CD4-positive, alpha-beta T cell treated with Interferon alpha-2 for 1 hour (primary cell): ENCODE results near the gene FAM83E.
A peak's percentile ranks its signal among the peaks of the same experiment; 100 is the strongest.
"Not testable (repeated sequence)": the region's sequence is repeated elsewhere in the genome, so short reads cannot be mapped to it uniquely, and the experiment has no call there.

Experiments
- DNase-seq, 2 donors: peaks; one replicate each; pipeline ENCODE4 v3.0.0-alpha.2; 2020 to 2022

Gene FAM83E

DNA sequence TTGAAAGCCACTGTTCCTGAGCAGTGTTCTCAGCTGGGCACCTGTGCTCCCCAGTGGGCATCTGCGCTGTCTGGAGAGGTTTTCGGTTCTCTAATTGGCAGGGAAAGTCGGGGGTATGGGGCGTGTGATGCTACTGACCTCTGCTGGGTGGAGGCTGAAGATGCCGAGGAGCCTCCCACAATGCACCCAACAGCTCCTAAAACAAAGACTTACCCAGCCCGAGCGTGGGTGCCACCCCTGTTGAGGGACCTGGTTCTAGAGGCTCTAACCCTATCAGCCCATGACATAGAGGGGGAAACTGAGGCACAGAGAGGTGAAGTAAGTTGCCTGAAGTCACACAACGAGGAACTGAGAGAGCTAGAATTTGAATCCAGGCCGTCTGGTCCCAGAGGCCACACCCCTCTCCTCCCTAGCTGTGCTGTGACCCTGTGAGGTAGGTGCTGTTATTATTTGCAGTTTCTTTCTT is 6.0 kb downstream of the FAM83E start:
- DNase-seq = peak; percentile 68 to 76

DNA sequence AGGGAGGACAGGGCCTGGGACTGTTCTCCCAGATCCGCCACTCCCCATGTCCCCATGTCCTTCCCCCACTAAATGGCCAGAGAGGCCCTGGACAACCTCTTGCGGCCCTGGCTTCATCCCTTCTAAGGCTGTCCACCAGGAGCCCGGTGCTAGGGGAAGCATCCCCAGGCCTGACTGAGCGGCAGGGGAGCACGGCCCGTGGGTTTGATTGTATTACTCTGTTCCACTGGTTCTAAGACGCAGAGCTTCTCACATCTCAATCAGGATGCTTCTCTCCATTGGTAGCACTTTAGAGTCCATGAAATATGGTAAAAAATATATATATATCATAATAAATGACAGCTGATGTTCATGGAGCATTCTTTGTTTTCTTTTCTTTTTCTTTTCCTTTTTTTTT is 7.5 kb downstream of the FAM83E start:
- DNase-seq = no peak

DNA sequence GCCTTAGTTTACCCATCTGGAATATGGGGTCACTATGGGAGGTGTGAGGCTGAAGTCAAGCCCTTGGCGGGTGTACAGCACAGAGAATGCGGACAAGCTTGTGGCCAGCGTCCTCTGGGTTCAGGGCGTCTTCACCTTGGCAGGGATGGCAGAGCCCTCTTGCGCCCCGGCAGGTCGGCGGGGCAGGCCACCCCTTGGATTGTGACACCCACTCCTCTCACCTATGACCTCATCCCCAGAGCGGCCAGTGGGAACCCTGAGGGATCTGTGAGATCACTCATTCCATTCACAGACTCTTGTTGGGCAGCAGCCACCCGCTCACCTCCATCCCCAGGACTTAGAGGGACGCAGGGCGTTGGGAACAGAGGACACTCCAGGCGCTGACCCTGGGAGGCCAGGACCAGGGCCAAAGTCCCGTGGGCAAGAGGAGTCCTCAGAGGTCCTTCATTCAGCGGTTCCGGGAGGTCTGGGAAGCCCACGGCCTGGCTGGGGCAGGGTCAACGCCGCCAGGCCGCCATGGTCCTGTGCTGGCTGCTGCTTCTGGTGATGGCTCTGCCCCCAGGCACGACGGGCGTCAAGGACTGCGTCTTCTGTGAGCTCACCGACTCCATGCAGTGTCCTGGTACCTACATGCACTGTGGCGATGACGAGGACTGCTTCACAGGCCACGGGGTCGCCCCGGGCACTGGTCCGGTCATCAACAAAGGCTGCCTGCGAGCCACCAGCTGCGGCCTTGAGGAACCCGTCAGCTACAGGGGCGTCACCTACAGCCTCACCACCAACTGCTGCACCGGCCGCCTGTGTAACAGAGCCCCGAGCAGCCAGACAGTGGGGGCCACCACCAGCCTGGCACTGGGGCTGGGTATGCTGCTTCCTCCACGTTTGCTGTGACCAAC is 8.2 kb downstream of the FAM83E start, which contains the start of gene SPACA4:
Gene SPACA4, plus strand, starts transcription at position 280 of the 896 bp plus-strand sequence. Its CDS starts 237 bp downstream, at position 517.
- DNase-seq = no peak

DNA sequence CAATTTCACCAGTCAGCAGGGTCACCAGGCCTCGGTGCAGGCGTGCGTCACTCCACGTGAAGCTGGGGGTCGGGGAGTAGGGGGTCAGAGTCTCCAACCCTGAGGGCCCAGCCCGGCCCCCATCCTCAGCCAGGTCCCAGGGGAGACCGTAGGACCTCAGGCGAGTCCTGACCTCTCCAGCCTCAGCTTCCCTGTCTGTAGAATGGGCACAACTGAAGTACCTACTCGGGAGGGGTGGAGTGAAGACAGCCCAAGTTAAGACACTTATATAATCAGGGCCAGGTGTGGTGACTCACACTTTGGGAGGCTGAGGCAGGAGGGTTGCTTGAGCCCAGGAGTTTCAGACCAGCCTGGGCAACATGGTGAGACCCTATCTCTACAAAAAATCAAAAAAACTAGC is 11.0 kb downstream of the FAM83E start:
- no peak for DNase-seq

DNA sequence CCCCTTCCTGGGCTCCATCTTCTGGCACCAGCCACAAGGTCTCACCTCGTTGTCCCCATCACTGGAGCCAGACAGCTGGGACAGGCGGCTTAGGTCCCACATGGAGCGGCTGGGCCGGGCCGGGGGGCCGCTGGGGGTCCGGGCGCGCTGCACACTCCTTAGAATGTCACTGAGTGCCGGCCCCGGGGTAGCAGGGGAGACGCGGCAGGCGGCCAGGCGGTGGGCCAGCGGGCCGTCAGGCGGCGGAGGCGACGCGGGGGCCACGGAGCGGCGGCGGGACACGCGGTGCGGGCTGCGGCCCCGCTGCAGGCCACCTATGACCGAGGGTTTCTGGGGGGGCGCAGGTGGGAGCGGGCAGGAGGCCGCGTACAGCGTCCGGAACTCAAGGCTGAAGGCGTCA is 11.4 kb downstream of the FAM83E start:
- no peak for DNase-seq

DNA sequence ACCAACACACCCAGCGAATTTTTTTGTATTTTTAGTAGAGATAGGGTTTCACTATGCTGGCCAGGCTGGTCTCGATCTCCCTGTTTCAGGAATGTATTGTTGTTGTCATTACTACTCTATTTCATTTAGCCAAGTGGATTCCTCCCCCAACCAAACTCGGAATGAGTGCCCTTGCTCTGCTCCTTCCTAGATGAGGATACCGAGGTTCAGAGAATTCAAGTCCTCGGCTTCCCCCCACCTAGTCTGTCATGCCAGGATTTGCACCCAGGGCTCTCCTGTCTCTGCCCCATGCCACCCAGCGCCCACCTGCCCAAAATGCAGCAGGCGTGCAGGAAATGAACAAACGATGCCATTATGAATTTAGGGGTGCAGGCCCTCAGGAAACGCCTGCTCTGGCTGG is 11.9 kb downstream of the FAM83E start:
- no peak for DNase-seq

DNA sequence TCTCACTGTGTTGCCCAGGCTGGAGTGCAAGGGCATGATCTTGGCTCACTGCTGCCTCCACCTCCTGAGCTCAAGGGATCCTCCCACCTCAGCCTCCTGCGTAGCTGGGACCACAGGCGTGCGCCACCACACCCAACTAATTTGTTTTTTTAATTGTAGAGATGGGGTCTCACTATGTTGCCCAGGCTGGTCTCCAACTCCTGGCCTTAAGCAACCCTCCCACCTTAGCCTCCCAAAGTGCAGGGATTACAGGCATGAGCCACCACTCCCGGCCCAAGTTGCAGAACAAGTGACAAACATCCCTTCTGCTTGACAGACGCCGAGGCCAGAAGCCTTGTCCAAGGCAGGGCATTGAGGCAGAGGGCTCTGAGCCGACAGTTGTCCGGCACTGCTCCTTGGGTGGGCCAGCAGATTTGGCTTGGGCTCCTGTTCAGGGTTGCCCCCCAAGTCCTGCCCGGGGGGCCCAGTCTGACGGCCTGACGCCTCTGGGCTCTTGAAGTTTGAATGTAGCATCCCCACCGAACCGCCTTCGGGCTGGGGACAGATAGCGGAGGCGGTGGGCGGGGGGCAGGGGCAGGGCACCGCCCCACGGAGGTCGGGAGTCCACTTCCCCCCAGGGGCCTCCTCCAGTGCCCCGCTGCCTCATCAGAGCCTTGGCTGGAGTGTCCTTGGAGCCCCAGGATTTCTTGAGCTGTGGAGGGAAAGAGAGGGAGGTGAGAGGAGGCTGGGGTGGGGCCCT is 14.0 kb downstream of the FAM83E start:
- DNase-seq = no peak

DNA sequence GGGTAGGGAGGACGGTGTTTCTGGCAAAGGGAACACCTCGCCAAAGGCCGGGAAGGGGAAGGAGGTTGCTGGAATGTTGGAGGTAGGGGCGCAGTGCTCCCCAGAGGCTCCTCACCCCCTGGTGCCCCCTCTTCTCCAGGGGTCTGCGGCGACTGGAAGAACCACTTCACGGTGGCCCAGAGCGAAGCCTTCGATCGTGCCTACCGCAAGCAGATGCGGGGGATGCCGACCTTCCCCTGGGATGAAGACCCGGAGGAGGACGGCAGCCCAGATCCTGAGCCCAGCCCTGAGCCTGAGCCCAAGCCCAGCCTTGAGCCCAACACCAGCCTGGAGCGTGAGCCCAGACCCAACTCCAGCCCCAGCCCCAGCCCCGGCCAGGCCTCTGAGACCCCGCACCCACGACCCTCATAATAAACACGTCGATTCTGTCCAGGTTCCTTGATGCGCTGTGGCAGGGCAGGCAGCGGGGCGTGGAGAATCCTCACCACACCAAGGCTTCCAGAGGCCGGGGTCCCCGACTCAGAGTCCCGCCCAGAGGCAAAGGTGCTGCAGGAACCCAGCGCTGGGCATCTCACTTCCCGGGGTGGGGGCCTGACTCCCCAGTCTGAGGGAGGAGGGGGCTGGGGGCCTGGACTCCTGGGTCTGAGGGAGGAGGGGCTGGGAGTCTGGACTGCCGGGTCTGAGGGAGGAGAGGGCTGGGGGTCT is 15.7 kb downstream of the FAM83E start:
- DNase-seq = no peak

DNA sequence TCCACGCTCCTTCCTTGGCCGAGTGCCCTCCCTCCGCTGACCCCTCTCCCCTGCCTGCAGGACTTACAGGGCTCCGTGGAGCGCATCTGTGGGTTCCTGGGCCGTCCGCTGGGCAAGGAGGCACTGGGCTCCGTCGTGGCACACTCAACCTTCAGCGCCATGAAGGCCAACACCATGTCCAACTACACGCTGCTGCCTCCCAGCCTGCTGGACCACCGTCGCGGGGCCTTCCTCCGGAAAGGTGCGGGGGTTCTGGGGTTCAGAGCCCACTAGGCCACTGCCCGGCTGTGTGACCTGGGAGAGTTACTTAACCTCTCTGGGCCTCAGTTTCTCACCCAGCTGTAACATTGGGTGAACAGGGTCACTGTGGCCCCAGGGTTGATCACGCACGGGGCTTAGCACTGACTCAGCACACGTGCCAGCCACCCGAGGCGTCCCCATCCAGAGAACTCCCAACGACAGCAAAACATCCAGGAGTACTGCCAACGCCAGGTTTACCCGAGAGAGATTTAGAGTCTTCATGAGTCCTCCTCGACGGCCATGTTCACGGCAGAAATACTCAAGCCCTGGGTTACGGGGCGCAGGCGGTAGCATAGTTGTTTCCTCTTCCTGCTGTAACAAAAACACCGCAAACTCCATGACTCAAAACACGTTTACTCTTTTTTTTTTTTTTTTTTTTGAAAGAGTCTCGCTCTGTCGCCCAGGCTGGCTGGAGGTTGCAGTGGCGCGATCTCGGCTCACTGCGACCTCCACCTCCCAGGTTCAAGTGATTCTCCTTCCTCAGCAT is 18.0 kb downstream of the FAM83E start:
- peak; percentile 33 to 68 for DNase-seq

DNA sequence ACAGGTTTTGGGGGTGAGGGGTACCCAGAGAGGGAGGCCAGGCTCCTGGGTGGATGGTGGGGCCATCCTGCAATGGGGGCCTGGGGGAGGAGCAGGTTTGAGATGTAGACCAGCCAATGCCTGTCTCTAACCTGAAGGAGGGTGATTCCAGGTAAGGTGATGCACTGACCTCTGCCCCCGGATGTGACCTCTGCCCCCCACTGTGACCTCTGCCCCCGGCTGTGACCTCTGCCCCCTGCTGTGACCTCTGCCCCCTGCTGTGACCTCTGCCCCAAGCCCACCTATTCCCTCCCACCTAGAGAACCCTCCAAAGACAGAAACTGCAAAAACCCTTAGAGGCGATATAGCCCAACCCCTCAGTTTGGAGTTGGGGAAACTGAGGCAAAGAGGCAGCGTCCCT is 18.6 kb downstream of the FAM83E start:
- DNase-seq = no peak

DNA sequence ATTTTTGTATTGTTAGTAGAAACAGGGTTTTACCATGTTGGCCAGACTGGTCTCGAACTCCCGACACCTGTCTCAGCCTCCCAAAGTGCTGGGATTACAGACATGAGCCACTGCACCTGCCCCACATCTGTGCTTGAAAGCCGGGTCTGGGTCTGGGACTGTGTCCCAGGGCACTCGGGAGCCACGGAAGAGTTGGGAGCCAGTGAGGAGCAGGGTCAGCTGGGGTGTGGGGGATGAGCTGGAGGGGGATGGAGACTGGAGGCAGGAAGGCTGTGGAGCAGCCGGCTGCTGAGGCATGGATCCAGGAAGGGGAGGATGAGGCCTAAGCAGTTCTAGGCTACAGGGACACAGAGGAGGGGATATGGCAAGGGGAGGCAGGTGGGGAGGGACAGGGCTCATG is 19.0 kb downstream of the FAM83E start:
- DNase-seq = no peak

DNA sequence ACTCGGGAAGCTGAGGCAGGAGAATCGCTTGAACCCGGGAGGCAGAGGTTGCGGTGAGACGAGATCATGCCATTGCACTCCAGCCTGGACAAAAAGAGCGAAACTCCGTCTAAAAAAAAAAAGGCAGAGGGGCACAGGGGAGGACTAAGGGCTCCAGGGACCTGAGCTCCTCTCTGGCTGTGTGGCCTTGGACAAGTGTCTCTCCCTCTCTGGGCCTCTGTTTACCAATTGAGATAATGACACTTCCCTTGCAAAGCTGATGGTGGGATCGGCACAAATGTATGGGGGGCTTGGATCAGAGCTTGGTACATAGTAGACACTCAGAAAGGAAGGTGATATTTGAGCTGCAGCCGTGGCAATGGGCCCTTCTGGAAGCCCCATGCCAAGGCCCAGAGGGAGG is 19.7 kb downstream of the FAM83E start:
- no peak for DNase-seq

DNA sequence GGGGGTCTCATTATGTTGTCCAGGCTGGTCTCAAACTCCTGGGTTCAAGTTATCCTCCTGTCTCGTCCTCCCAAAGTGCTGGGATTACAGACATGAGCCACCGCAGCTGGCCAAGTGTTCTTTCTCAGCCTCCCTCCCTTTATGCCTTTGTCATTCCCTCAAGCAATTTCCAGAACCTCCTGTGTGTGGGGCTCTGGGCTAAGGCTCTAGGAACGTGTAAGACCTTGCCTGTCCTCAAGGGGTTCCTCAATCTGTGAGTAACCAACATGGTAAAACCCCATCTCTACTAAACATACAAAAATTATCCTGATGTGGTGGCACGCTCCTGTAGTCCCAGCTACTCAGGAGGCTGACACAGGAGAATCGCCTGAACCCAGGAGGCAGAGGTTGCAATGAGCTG is 23.9 kb downstream of the FAM83E start:
- no peak for DNase-seq

DNA sequence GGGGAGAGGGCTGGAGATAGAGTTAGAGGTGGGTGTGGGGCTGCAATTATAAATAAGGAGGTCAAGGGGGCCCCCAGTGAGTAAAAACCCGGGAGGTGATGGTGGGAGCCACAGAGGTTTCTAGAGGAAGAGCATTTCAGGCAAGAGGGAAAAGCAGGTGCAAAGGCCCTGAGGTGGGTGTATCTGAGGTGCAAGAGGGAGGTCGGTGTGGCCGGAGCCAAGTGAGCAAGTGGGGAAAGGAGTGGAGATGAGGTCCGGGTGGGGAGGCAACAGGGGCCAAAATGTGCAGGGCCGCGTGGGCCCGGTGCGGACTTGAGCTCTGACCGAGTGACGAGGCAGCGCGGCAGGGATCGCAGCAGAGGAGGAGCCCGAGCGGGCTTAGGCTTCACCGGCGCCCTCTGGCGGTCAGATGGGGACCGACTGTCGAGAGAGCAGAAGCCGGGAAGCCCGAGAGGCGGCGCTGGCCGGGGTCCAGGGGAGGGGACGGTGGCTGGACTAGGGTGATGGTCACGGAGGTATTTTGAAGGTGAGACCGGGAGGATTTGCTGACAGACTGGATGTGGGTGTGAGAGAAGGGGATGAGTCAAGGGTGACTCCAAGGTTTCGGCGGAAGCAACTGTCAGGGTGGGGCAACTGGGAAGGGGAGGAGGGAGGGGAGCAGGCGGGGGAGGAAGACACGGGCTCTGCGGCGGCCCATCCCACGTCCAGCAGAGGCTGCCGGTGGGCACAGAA is 26.0 kb downstream of the FAM83E start:
- peak; percentile 81 to 87 for DNase-seq

DNA sequence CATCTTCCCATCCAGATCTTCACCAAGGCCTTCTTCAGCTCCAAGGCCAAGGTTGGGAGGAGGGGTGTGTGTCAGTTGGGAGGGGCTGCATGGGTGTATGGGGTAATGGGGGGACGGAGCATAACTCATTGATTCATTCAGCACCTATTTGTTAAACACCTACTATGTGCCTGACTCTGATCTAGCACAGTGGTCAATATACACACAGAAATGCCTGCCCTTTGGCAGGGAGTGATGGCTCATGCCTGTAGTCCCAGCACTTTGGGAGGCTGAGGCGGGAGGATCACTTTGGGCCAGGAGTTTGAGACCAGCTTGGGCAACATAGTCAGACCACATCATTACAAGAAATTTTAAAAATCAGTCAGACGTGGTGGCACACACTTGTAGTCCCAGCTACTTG is 27.5 kb downstream of the FAM83E start:
- DNase-seq = no peak

DNA sequence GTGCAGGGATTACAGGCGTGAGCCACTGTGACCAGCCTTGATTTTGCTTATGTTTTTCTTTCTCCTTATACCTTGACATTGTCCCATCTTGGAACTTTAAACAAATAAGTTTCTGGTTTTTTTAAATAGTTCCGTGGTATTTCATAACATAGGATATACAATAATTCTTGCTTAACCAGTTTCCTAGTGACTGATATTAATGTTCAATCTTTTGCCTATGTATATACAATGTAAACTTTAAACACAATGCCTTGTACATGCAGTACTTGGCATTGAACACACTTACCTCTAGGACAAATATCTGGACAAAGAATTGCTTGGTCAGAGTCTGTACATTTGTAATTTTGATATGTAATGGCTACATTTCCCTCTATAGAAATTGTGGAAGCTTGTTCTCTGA is 32.7 kb downstream of the FAM83E start:
- no peak for DNase-seq

DNA sequence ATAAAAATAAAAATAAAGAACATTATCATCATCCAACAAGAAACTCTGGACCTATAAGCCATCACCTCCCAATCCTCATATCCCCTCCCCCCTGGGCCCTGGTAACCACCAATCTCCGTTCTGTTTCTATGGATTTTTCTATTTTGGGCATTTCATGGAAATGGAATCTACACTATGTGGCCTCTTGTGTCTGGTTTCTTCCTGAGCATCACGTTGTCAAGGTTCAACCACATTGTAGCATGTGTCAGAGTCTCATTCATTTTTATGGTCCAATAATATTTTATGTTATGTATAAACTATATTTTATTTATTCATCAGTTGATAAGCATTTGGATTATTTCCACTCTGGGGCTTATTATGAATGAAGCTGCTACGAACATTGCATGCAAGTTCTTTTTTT is 36.0 kb downstream of the FAM83E start:
- no peak for DNase-seq

DNA sequence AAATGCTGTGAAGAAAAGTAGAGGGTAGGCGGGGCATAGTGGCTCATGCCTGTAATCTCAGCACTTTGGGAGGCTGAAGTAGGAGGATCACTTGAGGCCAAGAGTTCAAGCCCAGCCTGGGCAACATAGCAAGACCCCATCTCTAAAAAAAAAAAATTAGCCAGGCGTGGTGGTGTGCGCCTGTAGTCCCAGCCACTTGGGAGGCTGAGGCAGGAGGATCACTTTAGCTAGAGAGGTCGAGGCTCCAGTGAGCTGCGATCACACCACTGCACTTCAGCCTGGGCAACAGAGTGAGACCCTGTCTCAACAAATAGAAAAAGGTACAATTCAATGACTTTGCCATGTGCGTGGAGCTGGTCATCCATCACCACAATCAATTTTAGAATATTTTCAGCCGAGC is 37.0 kb downstream of the FAM83E start:
- DNase-seq = not testable (repeated sequence)

DNA sequence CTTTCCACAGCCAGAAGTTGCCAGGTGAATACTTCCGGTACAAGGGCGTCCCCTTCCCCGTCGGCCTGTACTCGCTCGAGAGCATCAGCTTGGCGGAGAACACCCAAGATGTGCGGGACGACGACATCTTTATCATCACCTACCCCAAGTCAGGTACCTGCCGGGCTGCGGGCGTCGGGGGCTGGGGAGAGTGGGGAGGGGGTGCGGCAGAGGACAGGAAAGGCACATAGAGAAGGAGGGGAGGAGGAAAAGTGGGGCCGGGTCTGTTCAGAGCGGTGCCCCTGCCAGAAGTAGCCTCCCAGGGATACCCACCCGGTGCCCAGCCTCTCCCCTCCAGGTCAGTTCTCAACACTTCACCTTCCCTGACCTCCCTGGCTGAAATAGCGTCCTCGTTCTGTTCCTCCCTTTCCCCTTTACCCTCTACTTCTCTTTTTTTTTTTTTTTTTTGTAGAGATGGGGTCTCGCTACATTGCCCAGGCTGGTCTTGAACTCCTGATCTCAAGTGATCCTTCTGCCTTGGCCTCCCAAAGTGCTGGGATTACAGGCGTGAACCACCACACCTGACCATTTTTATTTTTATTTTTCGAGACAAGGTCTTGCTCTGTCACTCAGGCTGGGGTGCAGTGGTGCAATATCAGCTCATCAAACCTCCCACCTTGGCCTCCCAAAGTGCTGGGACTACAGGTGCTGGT is 38.8 kb downstream of the FAM83E start:
- DNase-seq = no peak

DNA sequence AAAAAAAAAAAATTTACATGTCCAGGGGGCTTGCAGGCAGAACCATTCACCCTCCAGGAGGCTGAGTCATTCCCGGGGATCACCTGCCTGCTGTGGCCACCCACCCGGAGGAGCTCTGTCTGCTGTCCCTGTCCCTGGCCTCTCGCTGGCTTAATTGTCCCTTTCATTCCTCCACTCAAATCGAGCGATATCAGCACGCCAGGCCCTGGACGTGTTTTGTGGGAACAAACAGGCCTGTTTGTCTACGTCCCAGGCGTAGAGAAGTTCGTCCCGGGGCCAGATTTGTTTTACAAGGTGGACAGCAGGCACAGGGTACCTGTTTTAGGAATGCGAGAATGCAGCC is 41.7 kb downstream of the FAM83E start:
- no peak for DNase-seq
